Measurements from ENCODE around the gene DPYSL4. TPM values are rescaled to one million over a fixed set of nuclear protein-coding genes. Genes with fewer than 3 reads are reported as not detected.

Gene DPYSL4
- total and polyA plus RNA-seq, 2 experiments from 2014 or later: 2.1 to 4.1 TPM

DNA sequence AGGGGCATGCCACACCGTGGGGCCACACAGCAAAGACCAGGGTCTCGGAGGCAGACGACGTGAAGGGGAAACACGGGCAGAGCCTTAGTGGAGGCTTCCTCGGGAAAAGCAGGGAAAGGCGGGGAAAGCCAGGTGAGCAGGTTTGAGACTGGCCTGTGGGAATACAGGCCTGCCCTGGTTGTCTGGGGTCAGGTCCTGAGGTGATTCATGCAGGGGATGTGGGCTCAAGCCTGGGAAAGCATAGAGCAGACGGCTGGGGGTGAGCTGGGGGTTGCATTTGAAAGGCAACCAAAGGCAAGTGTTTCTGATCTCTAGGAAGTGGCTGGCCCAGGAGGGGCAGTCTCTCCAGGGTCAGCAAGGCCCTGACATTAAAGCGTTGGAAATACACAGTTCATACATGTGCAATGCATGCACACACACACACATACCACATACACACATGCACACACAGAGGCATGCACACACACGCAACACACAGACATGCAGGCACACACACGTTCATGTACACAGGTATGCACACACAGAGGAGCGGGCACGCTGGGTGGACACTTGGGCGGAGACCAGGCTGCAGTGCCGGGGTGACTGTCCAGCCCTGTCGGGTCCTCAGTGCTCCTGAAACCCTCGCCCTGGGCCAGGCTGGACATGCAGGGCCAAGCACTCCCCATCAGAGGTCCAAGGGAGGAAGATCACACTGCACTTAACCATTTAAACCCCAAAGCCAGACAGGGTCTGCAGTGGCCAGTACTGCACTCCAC is 51.8 kb downstream of the DPYSL4 start:
- no peak for TF ChIP-seq EZH2 (IDR thresholded peaks at IDR 0.05; ENCODE audit: borderline replicate concordance)
- TF ChIP-seq, protein P1, sequence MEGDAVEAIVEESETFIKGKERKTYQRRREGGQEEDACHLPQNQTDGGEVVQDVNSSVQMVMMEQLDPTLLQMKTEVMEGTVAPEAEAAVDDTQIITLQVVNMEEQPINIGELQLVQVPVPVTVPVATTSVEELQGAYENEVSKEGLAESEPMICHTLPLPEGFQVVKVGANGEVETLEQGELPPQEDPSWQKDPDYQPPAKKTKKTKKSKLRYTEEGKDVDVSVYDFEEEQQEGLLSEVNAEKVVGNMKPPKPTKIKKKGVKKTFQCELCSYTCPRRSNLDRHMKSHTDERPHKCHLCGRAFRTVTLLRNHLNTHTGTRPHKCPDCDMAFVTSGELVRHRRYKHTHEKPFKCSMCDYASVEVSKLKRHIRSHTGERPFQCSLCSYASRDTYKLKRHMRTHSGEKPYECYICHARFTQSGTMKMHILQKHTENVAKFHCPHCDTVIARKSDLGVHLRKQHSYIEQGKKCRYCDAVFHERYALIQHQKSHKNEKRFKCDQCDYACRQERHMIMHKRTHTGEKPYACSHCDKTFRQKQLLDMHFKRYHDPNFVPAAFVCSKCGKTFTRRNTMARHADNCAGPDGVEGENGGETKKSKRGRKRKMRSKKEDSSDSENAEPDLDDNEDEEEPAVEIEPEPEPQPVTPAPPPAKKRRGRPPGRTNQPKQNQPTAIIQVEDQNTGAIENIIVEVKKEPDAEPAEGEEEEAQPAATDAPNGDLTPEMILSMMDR (IDR thresholded peaks at IDR 0.05; ENCODE audit: poor library complexity): no peak
- no peak for TF ChIP-seq EZH2phosphoT487 (IDR thresholded peaks at IDR 0.05; ENCODE audit: low read depth, severe bottlenecking, unreplicated experiment)
- H4K20me1 ChIP-seq (ENCODE audit: insufficient read depth, poor library complexity, severe bottlenecking): no peaks in the 10 kb centered on the region
- WGBS (ENCODE audit: low lambda C conversion rate, missing lambda C conversion rate): 90% methylated on average over 17 of the region's 17 CpGs

DNA sequence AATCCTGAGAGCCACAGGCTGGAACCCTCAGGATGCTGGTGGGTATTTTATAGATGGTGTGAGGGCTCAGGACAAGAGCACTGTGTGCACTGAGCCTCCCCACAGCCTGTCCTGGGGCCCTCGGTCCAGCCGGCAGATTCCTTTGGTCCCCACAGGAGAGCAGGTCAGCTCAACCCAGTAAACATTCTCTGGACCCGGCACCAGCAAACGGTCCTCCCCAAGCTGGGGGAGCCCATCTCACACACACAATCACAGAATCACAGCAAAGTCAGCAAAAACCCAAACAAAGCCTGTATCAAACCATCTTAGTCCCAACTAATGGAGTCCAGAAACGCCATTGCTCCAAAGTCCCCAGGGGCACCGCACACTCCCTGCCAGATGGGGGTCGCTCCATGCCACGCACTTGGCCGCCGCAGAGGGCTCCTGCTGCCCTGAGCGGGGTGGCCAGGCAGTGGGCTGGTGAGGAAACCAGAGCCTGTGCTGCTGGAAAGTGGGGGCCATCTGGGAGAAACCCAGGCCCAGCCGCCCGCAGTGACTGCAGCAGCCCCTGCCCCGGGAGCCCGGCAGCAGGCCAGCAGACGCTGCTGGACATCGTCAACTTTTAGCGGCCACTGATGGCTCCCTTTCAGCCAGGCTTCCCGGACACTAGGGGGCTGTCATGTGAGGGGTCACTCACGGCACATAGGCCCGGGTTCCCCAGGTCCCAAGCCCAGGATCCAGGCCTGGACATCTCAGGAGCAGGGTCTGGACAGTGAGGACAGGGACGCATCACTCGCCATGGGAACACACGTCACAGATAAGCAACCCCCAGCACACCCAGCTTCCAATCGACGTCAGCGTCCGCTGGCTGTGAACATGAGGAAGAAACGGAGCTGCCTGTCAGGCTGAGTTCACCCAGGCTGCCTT is 52.6 kb downstream of the DPYSL4 start:
- Histone ChIP-seq H3K36me3 (replicated peaks; ENCODE audit: insufficient read depth, low read depth) (no peaks in the 10 kb centered on the region), H3K4me3 (no peak overlapping the region), H3K79me2 (no peaks in the 10 kb centered on the region), H2AFZ (no peak overlapping the region), H4K20me1 (ENCODE audit: insufficient read depth, poor library complexity, severe bottlenecking) (no peaks in the 10 kb centered on the region), H3K27ac (no peak overlapping the region), H3K4me2 (no peak overlapping the region), H3K27me3 (no peaks in the 10 kb centered on the region), H3K4me1 (ENCODE audit: insufficient read depth) (no peaks in the 10 kb centered on the region), H3K9me2 (replicated peaks; ENCODE audit: insufficient read depth) (no peaks in the 10 kb centered on the region), H3K9me3 (ENCODE audit: low read depth) (no peaks in the 10 kb centered on the region)
- TF ChIP-seq EZH2phosphoT487 (IDR thresholded peaks at IDR 0.05; ENCODE audit: low read depth, severe bottlenecking, unreplicated experiment) (no peak), EZH2 (IDR thresholded peaks at IDR 0.05; ENCODE audit: borderline replicate concordance) (no peak)
- TF ChIP-seq, protein P1 (IDR thresholded peaks at IDR 0.05; ENCODE audit: poor library complexity): no peak
- 68% methylated on average over 29 of the region's 29 CpGs for WGBS (ENCODE audit: low lambda C conversion rate, missing lambda C conversion rate)
- no peak for DNase-seq (ENCODE audit: low spot score)

More for the DNA sequence above, 51.8 kb downstream of the DPYSL4 start:
- no peaks in the 10 kb centered on the region for H3K9me3 ChIP-seq (ENCODE audit: low read depth)
- H3K4me2 ChIP-seq: no peak overlapping the region
- DNase-seq (ENCODE audit: low spot score): no peak
- no peaks in the 10 kb centered on the region for H3K79me2 ChIP-seq
- H2AFZ ChIP-seq: no peak overlapping the region
- no peaks in the 10 kb centered on the region for H3K27me3 ChIP-seq
- H3K4me3 ChIP-seq: no peak overlapping the region
- H3K36me3 ChIP-seq (replicated peaks; ENCODE audit: insufficient read depth, low read depth): no peaks in the 10 kb centered on the region
- H3K27ac ChIP-seq: no peak overlapping the region
- no peaks in the 10 kb centered on the region for H3K9me2 ChIP-seq (replicated peaks; ENCODE audit: insufficient read depth)
- H3K4me1 ChIP-seq (ENCODE audit: insufficient read depth): no peaks in the 10 kb centered on the region

DNA sequence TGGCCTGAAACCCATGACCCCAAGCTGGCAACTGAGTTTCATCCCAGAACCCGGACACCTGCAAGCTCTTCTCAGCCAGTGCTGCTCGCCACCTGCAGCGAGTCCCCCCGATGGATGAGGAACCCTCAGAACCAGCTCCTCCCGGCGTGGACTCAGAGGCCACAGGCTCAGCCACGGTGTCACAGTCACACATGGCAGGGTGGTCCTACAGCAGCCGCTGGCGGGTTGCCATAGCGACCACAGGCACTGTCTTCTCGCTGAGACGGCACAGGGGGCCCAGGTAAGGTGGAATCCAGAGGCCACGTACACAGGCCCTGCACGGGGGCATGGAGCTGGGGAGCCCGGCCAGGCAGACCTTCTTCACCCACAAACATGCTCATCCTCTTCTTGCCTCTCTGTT is 53.4 kb downstream of the DPYSL4 start:
- DNase-seq (ENCODE audit: low spot score): no peak
- Histone ChIP-seq H3K27ac (no peak overlapping the region), H3K9me2 (replicated peaks; ENCODE audit: insufficient read depth) (no peaks in the 10 kb centered on the region), H3K36me3 (replicated peaks; ENCODE audit: insufficient read depth, low read depth) (no peaks in the 10 kb centered on the region), H3K4me2 (no peak overlapping the region), H2AFZ (no peak overlapping the region), H3K9me3 (ENCODE audit: low read depth) (no peaks in the 10 kb centered on the region), H3K4me1 (ENCODE audit: insufficient read depth) (no peaks in the 10 kb centered on the region), H3K27me3 (no peaks in the 10 kb centered on the region), H4K20me1 (ENCODE audit: insufficient read depth, poor library complexity, severe bottlenecking) (no peaks in the 10 kb centered on the region), H3K79me2 (no peaks in the 10 kb centered on the region), H3K4me3 (no peak overlapping the region)
- 89% methylated on average over 15 of the region's 15 CpGs for WGBS (ENCODE audit: low lambda C conversion rate, missing lambda C conversion rate)
- TF ChIP-seq, protein P1 (IDR thresholded peaks at IDR 0.05; ENCODE audit: poor library complexity): no peak
- TF ChIP-seq EZH2phosphoT487 (IDR thresholded peaks at IDR 0.05; ENCODE audit: low read depth, severe bottlenecking, unreplicated experiment) (no peak), EZH2 (IDR thresholded peaks at IDR 0.05; ENCODE audit: borderline replicate concordance) (no peak)

Measured in hepatocyte (in vitro differentiated cells).